Naive thymus-derived CD4-positive, alpha-beta T cell (primary cell): Measurements from ENCODE around the gene HMGCLL1. TPM values are rescaled to one million over a fixed set of nuclear protein-coding genes. Genes with fewer than 3 reads are reported as not detected.

ENCODE experiments used
- ATAC-seq: fragments of 150-1000 bp; cut with Tn5 transposase; 2 replicates; pipeline ENCODE4 v1.10.0; 2021; ENCODE audit warnings: mild to moderate bottlenecking, moderate library complexity
- CTCF ChIA-PET: fragments of 350-600 bp; sonication (Branson Sonifier 250); formaldehyde crosslinking; loops from one replicate; lab custom pipeline; 2021; ENCODE audit warnings: antibody characterized with exemption; lab: Charles Lee
- POLR2A ChIA-PET: fragments of 350-600 bp; sonication (Branson Sonifier 250); formaldehyde crosslinking; loops from one replicate; lab custom pipeline; 2021; ENCODE audit warnings: antibody characterized with exemption, inconsistent platforms; lab: Charles Lee
- DNase-seq, 9 donors: peaks; one replicate each; pipeline versions ENCODE4 v3.0.0 to v3.0.0-alpha.2; 2020 to 2022; ENCODE audit warnings: mixed read lengths in 1 of 9
- H3K27ac ChIP-seq: one replicate; pipeline ENCODE4 v1.7.0; 2013; ENCODE audit warnings: mild to moderate bottlenecking, low read depth, low read length, moderate library complexity
- H3K27me3 ChIP-seq, 2 donors: one replicate each; pipeline ENCODE4 v1.7.0; 2013; ENCODE audit warnings: low read length in 2 of 2, mild to moderate bottlenecking in 2 of 2, moderate library complexity in 2 of 2; ENCODE audit not compliant: control insufficient read depth in 2 of 2, insufficient read depth in 2 of 2
- H3K36me3 ChIP-seq, 3 experiments: 1 replicate in 2 of 3; 2 replicates in 1 of 3; pipeline ENCODE4 v1.7.0; 2013; ENCODE audit warnings: low read length in 3 of 3, mild to moderate bottlenecking in 3 of 3, moderate library complexity in 1 of 3; ENCODE audit not compliant: insufficient read depth in 3 of 3, control insufficient read depth in 2 of 3
- H3K4me1 ChIP-seq, 2 donors: one replicate each; pipeline ENCODE4 v1.7.0; 2013; ENCODE audit warnings: low read length in 2 of 2, mild to moderate bottlenecking in 2 of 2, moderate library complexity in 1 of 2; ENCODE audit not compliant: control insufficient read depth in 2 of 2, insufficient read depth in 2 of 2
- H3K4me3 ChIP-seq: 2 replicates; pipeline ENCODE4 v1.7.0; 2013; ENCODE audit warnings: mild to moderate bottlenecking, low read length
- H3K9me3 ChIP-seq, 3 experiments: 1 replicate in 2 of 3; 2 replicates in 1 of 3; pipeline ENCODE4 v1.7.0; 2013; ENCODE audit warnings: low read length in 3 of 3; ENCODE audit not compliant: control insufficient read depth in 2 of 3
- H3K27ac Mint-ChIP-seq, 9 donors: one replicate each; pipeline ENCODE4 v1.8.0; 2020 to 2022; ENCODE audit warnings: mixed read lengths in 9 of 9, mild to moderate bottlenecking in 8 of 9, moderate library complexity in 5 of 9, inconsistent platforms in 2 of 9
- H3K27me3 Mint-ChIP-seq, 5 donors: one replicate each; pipeline ENCODE4 v1.8.0; 2021 to 2022; ENCODE audit warnings: mixed read lengths in 5 of 5, mild to moderate bottlenecking in 1 of 5
- H3K36me3 Mint-ChIP-seq, 5 donors: one replicate each; pipeline ENCODE4 v1.8.0; 2020 to 2022; ENCODE audit warnings: mixed read lengths in 5 of 5, mild to moderate bottlenecking in 3 of 5, inconsistent platforms in 1 of 5
- H3K4me1 Mint-ChIP-seq, 7 donors: one replicate each; pipeline ENCODE4 v1.8.0; 2020 to 2022; ENCODE audit warnings: mixed read lengths in 7 of 7, mild to moderate bottlenecking in 3 of 7, inconsistent platforms in 1 of 7
- H3K4me3 Mint-ChIP-seq, 10 donors: one replicate each; pipeline ENCODE4 v1.8.0; 2020 to 2022; ENCODE audit warnings: mild to moderate bottlenecking in 10 of 10, mixed read lengths in 10 of 10, moderate library complexity in 6 of 10, inconsistent platforms in 2 of 10
- H3K9me3 Mint-ChIP-seq, 11 donors: one replicate each; pipeline ENCODE4 v1.8.0; 2020 to 2022; ENCODE audit warnings: mixed read lengths in 11 of 11, mild to moderate bottlenecking in 4 of 11, inconsistent platforms in 1 of 11, moderate library complexity in 1 of 11
- intact Hi-C, 2 donors: fragments of 100-400 bp; cut with micrococcal nuclease; formaldehyde crosslinking; loops; one replicate each; pipeline ENCODE4 v1.15.1; 2023
- polyA plus RNA-seq, 2 donors: library from polyadenylated mRNA; unstranded; fragments of 300-500 nt; fragmentation: Illumina TruSeq; gene quantifications; one replicate each; pipeline ENCODE4 v1.2.3, GENCODE V29; 2021
- total RNA-seq, 6 experiments: library from RNA in 5 of 6; stranded (reverse) in 5 of 6; gene quantifications; 1 replicate in 5 of 6; 2 replicates in 1 of 6; pipeline ENCODE4 v1.2.3 and lab custom pipeline; 2021 to 2026

Gene HMGCLL1
- not detected for total RNA-seq
- not detected for polyA plus RNA-seq
- total RNA-seq (lab: John Stamatoyannopoulos, UW), result not detected

GRCh38 chr6:55578537-55579363, at the start of gene HMGCLL1:
HMGCLL1 (minus strand) TSS chr6:55579192; CDS start chr6:55579055, 137 bp downstream.
- peaks cover 0 to 9% (median 5%) of the 10 kb centered on the region in 5 donors for H3K27me3 Mint-ChIP-seq
- H3K4me3 Mint-ChIP-seq, result peak within 1 kb of the TSS in 1 of 10 donors; percentile 13
- no peaks in the 10 kb centered on the region for H3K4me1 ChIP-seq
- no peak within 1 kb of the TSS for H3K27ac ChIP-seq
- peaks cover 0 to 2% (median 0%) of the 10 kb centered on the region in 7 donors for H3K4me1 Mint-ChIP-seq
- H3K27ac Mint-ChIP-seq, result no peak within 1 kb of the TSS
- H3K36me3 ChIP-seq, result no peaks in the 10 kb centered on the region
- H3K36me3 Mint-ChIP-seq, result peaks cover 0 to 5% (median 0%) of the 10 kb centered on the region in 5 donors
- ChIA-PET POLR2A (no interaction called here), CTCF (no interaction called here)
- ATAC-seq, result peak; percentile 24
- intact Hi-C loops, result no loop called here
- H3K9me3 ChIP-seq, result no peaks in the 10 kb centered on the region
- DNase-seq, result no peak
- H3K9me3 Mint-ChIP-seq, result peaks cover 0 to 17% (median 3%) of the 10 kb centered on the region in 11 donors
- no peaks in the 10 kb centered on the region for H3K27me3 ChIP-seq
- no peak within 1 kb of the TSS for H3K4me3 ChIP-seq

- Histone ChIP-seq H3K4me1 (no peaks in the 10 kb centered on the region), H3K27me3 (no peaks in the 10 kb centered on the region), H3K27ac (no peak overlapping the region), H3K4me3 (no peak overlapping the region), H3K9me3 (peaks cover 0 to 2% (median 0%) of the 10 kb centered on the region in 3 experiments), H3K36me3 (no peaks in the 10 kb centered on the region)
- DNase-seq (no peak), ATAC-seq (no peak)
- peaks cover 2 to 31% (median 11%) of the 10 kb centered on the region in 11 donors for H3K9me3 Mint-ChIP-seq
- H3K36me3 Mint-ChIP-seq, result no peaks in the 10 kb centered on the region
- no peaks in the 10 kb centered on the region for H3K27me3 Mint-ChIP-seq
- intact Hi-C loops, result no loop called here
- H3K4me1 Mint-ChIP-seq, result no peaks in the 10 kb centered on the region
- no peak overlapping the region for H3K27ac Mint-ChIP-seq
- H3K4me3 Mint-ChIP-seq, result no peak overlapping the region
- ChIA-PET POLR2A (no interaction called here), CTCF (no interaction called here)
These were observed 43.0 kb upstream of the HMGCLL1 start for GRCh38 chr6:55621993-55622392.

- Histone ChIP-seq H3K9me3 (peaks cover 0 to 2% (median 0%) of the 10 kb centered on the region in 3 experiments), H3K36me3 (no peaks in the 10 kb centered on the region), H3K4me1 (no peaks in the 10 kb centered on the region), H3K4me3 (no peak overlapping the region), H3K27me3 (no peaks in the 10 kb centered on the region), H3K27ac (no peak overlapping the region)
- POLR2A ChIA-PET, result no interaction called here
- Mint-ChIP-seq H3K4me1 (no peaks in the 10 kb centered on the region), H3K36me3 (no peaks in the 10 kb centered on the region), H3K27ac (no peak overlapping the region), H3K4me3 (no peak overlapping the region), H3K27me3 (no peaks in the 10 kb centered on the region), H3K9me3 (peaks cover 2 to 37% (median 11%) of the 10 kb centered on the region in 11 donors)
- DNase-seq (no peak), ATAC-seq (no peak)
- CTCF ChIA-PET, result no interaction called here
- intact Hi-C loops, result no loop called here
These were observed 42.3 kb upstream of the HMGCLL1 start for GRCh38 chr6:55621244-55621643.

DNA sequence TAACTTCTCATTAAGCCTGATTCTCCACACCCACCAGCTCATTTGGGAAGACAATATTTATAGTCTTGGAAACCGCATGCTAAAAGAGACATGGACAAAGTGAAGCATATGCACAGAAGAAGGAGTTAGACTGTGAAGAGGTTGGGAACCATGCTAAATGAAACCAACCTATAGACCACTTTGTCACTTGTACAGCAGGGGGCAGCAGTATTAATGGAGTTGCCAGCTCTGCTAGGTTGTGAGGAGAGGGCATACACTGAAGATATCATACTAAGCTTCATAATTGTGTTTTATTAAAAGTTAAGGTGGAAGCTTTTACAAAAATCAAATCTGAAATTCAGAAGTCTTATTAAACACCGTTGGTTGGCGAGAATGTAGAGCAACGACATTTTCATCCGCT, 38.3 kb upstream of the HMGCLL1 start:
- H3K4me1 ChIP-seq, result no peaks in the 10 kb centered on the region
- Mint-ChIP-seq H3K9me3 (peaks cover 3 to 31% (median 10%) of the 10 kb centered on the region in 11 donors), H3K4me1 (no peaks in the 10 kb centered on the region), H3K4me3 (no peak overlapping the region), H3K27me3 (no peaks in the 10 kb centered on the region), H3K36me3 (no peaks in the 10 kb centered on the region), H3K27ac (no peak overlapping the region)
- H3K9me3 ChIP-seq, result no peaks in the 10 kb centered on the region
- no peak overlapping the region for H3K4me3 ChIP-seq
- ChIA-PET CTCF (no interaction called here), POLR2A (no interaction called here)
- no peaks in the 10 kb centered on the region for H3K27me3 ChIP-seq
- no peaks in the 10 kb centered on the region for H3K36me3 ChIP-seq
- no peak overlapping the region for H3K27ac ChIP-seq
- intact Hi-C loops, result no loop called here
- no peak for ATAC-seq
- no peak for DNase-seq

- H3K27me3 ChIP-seq, result no peaks in the 10 kb centered on the region
- ChIA-PET CTCF (interaction anchor here (0.7 kb wide), 1 partner anchor 130 kb away, joined by 4 read pairs; no protein-coding TSS in a partner anchor), POLR2A (no interaction called here)
- intact Hi-C loops, result no loop called here
- H3K4me1 ChIP-seq, result no peaks in the 10 kb centered on the region
- H3K27ac ChIP-seq, result no peak overlapping the region
- no peak overlapping the region for H3K27ac Mint-ChIP-seq
- ATAC-seq (no peak), DNase-seq (no peak)
- no peak overlapping the region for H3K4me3 ChIP-seq
- H3K36me3 Mint-ChIP-seq, result no peaks in the 10 kb centered on the region
- H3K4me3 Mint-ChIP-seq, result no peak overlapping the region
- H3K4me1 Mint-ChIP-seq, result no peaks in the 10 kb centered on the region
- peaks cover 0 to 10% (median 0%) of the 10 kb centered on the region in 11 donors for H3K9me3 Mint-ChIP-seq
- H3K27me3 Mint-ChIP-seq, result no peaks in the 10 kb centered on the region
- peaks cover 0 to under 1% (median 0%) of the 10 kb centered on the region in 3 experiments for H3K9me3 ChIP-seq
- H3K36me3 ChIP-seq, result no peaks in the 10 kb centered on the region
These were observed 25.0 kb upstream of the HMGCLL1 start for GRCh38 chr6:55604021-55604420.

DNA sequence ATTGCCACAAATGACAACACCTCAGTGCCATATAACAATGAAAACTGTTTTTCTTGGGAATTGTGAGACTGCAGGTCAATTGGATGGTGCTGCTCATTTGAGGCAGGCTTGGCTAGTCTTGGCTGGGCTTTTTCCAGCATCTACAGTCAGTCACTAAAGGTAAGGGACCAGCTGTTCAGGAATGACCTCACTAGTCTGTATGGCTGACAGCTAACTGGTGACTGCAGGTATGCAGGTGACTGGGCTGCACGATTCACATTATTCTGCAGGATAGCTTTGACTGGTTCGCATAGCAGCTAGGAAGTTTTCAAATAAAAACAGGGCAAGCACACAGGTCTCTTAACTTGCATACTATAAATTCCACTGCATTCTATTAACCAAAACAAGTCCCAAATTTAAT, 22.1 kb upstream of the HMGCLL1 start:
- Histone ChIP-seq H3K36me3 (no peaks in the 10 kb centered on the region), H3K9me3 (no peaks in the 10 kb centered on the region), H3K4me3 (no peak overlapping the region), H3K27ac (no peak overlapping the region), H3K4me1 (no peaks in the 10 kb centered on the region), H3K27me3 (no peaks in the 10 kb centered on the region)
- POLR2A ChIA-PET, result no interaction called here
- DNase-seq, result no peak
- Mint-ChIP-seq H3K9me3 (peaks cover 0 to 4% (median 0%) of the 10 kb centered on the region in 11 donors), H3K4me1 (no peaks in the 10 kb centered on the region), H3K27me3 (no peaks in the 10 kb centered on the region), H3K36me3 (no peaks in the 10 kb centered on the region), H3K4me3 (no peak overlapping the region), H3K27ac (no peak overlapping the region)
- CTCF ChIA-PET, result no interaction called here
- intact Hi-C loops, result no loop called here
- ATAC-seq, result no peak

- no peaks in the 10 kb centered on the region for H3K4me1 ChIP-seq
- H3K27ac ChIP-seq, result no peak overlapping the region
- H3K4me1 Mint-ChIP-seq, result no peaks in the 10 kb centered on the region
- peak overlapping the region in 1 of 9 donors; percentile 34 for H3K27ac Mint-ChIP-seq
- ATAC-seq, result no peak
- no peak for DNase-seq
- no peaks in the 10 kb centered on the region for H3K36me3 ChIP-seq
- ChIA-PET POLR2A (no interaction called here), CTCF (no interaction called here)
- H3K27me3 Mint-ChIP-seq, result no peaks in the 10 kb centered on the region
- H3K4me3 Mint-ChIP-seq, result no peak overlapping the region
- no peaks in the 10 kb centered on the region for H3K36me3 Mint-ChIP-seq
- H3K9me3 ChIP-seq, result no peaks in the 10 kb centered on the region
- H3K4me3 ChIP-seq, result no peak overlapping the region
- H3K27me3 ChIP-seq, result no peaks in the 10 kb centered on the region
- H3K9me3 Mint-ChIP-seq, result peaks cover 0 to 10% (median 0%) of the 10 kb centered on the region in 11 donors
- intact Hi-C loops, result no loop called here
These were observed 15.4 kb upstream of the HMGCLL1 start for GRCh38 chr6:55594442-55594841.
